Body of pancreas (tissue), 4 donors: Measurements from ENCODE around the gene SUPV3L1. TPM values are rescaled to one million over a fixed set of nuclear protein-coding genes. Genes with fewer than 3 reads are reported as not detected.
"Not testable (repeated sequence)": the region's sequence is repeated elsewhere in the genome, so short reads cannot be mapped to it uniquely, and the experiment has no call there.

Experiments used
- ATAC-seq: fragments of 150-250 bp; one replicate; pipeline ENCODE4 v1.9.1; 2016
- DNase-seq, 4 donors: peaks; one replicate each; pipeline ENCODE4 v3.0.0-alpha.2; 2019
- H3K27ac ChIP-seq, 4 donors: fragments of 200-600 bp; sonication (generic); 1 replicate in 3 of 4; 2 replicates in 1 of 4; pipeline versions ENCODE4 v1.5.1 to v1.6.1; 2016 to 2019; ENCODE audit warnings: mild to moderate bottlenecking in 1 of 4, mixed read lengths in 1 of 4, moderate library complexity in 1 of 4
- H3K27me3 ChIP-seq, 2 donors: fragments of 200-600 bp; sonication (generic); one replicate each; pipeline ENCODE4 v1.6.0; 2016; ENCODE audit warnings: mild to moderate bottlenecking in 1 of 2
- H3K36me3 ChIP-seq, 2 donors: fragments of 200-600 bp; sonication (generic); replicated peaks in 1 of 2; 2 replicates each; pipeline ENCODE4 v1.5.1; 2016; ENCODE audit warnings: low read depth in 2 of 2; ENCODE audit not compliant: insufficient read depth in 1 of 2
- H3K4me1 ChIP-seq: fragments of 200-600 bp; sonication (generic); one replicate; pipeline ENCODE4 v1.6.0; 2016
- H3K4me3 ChIP-seq, 2 donors: fragments of 200-600 bp; sonication (generic); 1 replicate in 1 of 2; 2 replicates in 1 of 2; pipeline ENCODE4 v1.5.1; 2016 to 2019
- H3K9me3 ChIP-seq, 3 donors: fragments of 200-600 bp; sonication (generic); 1 replicate in 2 of 3; 2 replicates in 1 of 3; pipeline ENCODE4 v1.5.1; 2016
- CTCF ChIP-seq, 7 experiments: fragments of 450-650 bp in 4 of 7; fragments of 200-600 bp in 3 of 7; sonication (generic) in 3 of 7; IDR thresholded peaks; one replicate each; pipeline ENCODE4 v1.5.1; 2016 to 2019; ENCODE audit warnings: antibody characterized with exemption in 7 of 7
- POLR2A ChIP-seq, 3 donors: fragments of 450-650 bp; IDR thresholded peaks; one replicate each; pipeline ENCODE4 v1.6.1; 2016; ENCODE audit warnings: antibody characterized with exemption in 3 of 3, mild to moderate bottlenecking in 2 of 3
- WGBS, 2 donors: methylation state at CpG; one replicate each; pipeline ENCODE4 v1.1.5; 2017; 5-methylcytosine and 5-hydroxymethylcytosine counted together
- intact Hi-C: fragments of 100-400 bp; cut with DNase I; formaldehyde crosslinking; loops from one replicate; pipeline ENCODE4 v1.15.1; 2023
- total RNA-seq, 2 donors: library from RNA; depleted of rRNA; stranded (reverse); fragments of >200 nt; gene quantifications; one replicate each; pipeline ENCODE4 v1.1.0, GENCODE V29; 2016

SUPV3L1 gene
- total RNA-seq, 2 donors from 2014 or later: 10.9 to 25.1 TPM

GRCh38 chr10:69153227-69153626 is 26.8 kb upstream of the SUPV3L1 start:
- peaks cover 0 to 1% of the 10 kb centered on the region in 2 donors for H3K36me3 ChIP-seq
- no peak for ATAC-seq
- H3K27me3 ChIP-seq: no peaks in the 10 kb centered on the region
- no peak overlapping the region for H3K4me3 ChIP-seq
- H3K27ac ChIP-seq: no peak overlapping the region
- intact Hi-C loops: no loop called here
- no peak for TF ChIP-seq CTCF (IDR thresholded peaks at IDR 0.05)
- TF ChIP-seq POLR2A (IDR thresholded peaks at IDR 0.05): no peak
- no peak for DNase-seq
- H3K4me1 ChIP-seq: no peaks in the 10 kb centered on the region
- H3K9me3 ChIP-seq: no peaks in the 10 kb centered on the region
- WGBS, 2 donors: 83 to 94% methylated on average over 6 of the region's 6 CpGs

- Histone ChIP-seq H3K4me3 (no peak overlapping the region), H3K36me3 (peaks cover 0 to 15% of the 10 kb centered on the region in 2 donors), H3K27me3 (no peaks in the 10 kb centered on the region), H3K27ac (no peak overlapping the region), H3K9me3 (no peaks in the 10 kb centered on the region), H3K4me1 (no peaks in the 10 kb centered on the region)
- DNase-seq (no peak), ATAC-seq (no peak)
- TF ChIP-seq CTCF (IDR thresholded peaks at IDR 0.05): no peak
- no peak for TF ChIP-seq POLR2A (IDR thresholded peaks at IDR 0.05)
- WGBS, 2 donors: 96 to 97% methylated on average over 2 of the region's 2 CpGs
- intact Hi-C loops: no loop called here
These were observed 19.2 kb upstream of the SUPV3L1 start for GRCh38 chr10:69160809-69161241.

- Histone ChIP-seq H3K4me1 (no peaks in the 10 kb centered on the region), H3K27me3 (no peaks in the 10 kb centered on the region), H3K27ac (no peak overlapping the region), H3K4me3 (no peak overlapping the region), H3K36me3 (peaks cover 0 to 5% of the 10 kb centered on the region in 2 donors), H3K9me3 (no peaks in the 10 kb centered on the region)
- intact Hi-C loops: no loop called here
- ATAC-seq: no peak
- no peak for DNase-seq
- WGBS, 2 donors: 92 to 94% methylated on average over 4 of the region's 4 CpGs
- TF ChIP-seq POLR2A (IDR thresholded peaks at IDR 0.05) (no peak), CTCF (IDR thresholded peaks at IDR 0.05) (no peak)
These were observed 11.5 kb upstream of the SUPV3L1 start for GRCh38 chr10:69168493-69168892.

- TF ChIP-seq POLR2A (IDR thresholded peaks at IDR 0.05): no peak
- TF ChIP-seq CTCF (IDR thresholded peaks at IDR 0.05): no peak
- no peak for ATAC-seq
- WGBS, 2 donors: 80 to 85% methylated on average over 3 of the region's 3 CpGs
- Histone ChIP-seq H3K27me3 (no peaks in the 10 kb centered on the region), H3K4me1 (no peaks in the 10 kb centered on the region), H3K27ac (no peak overlapping the region), H3K4me3 (no peak overlapping the region), H3K9me3 (no peaks in the 10 kb centered on the region), H3K36me3 (peaks cover 0 to 5% of the 10 kb centered on the region in 2 donors)
- intact Hi-C loops: no loop called here
- DNase-seq: no peak
These were observed 7.6 kb upstream of the SUPV3L1 start for GRCh38 chr10:69172241-69172982.

GRCh38 chr10:69175326-69175725 is 4.7 kb upstream of the SUPV3L1 start:
- ATAC-seq, H3K4me1 ChIP-seq, H3K27ac ChIP-seq, intact Hi-C loops, H3K36me3 ChIP-seq, H3K27me3 ChIP-seq, DNase-seq, H3K4me3 ChIP-seq, H3K9me3 ChIP-seq: not testable (repeated sequence)
- 87 to 90% methylated on average over 4 of the region's 4 CpGs for WGBS, 2 donors
